Bronchial epithelial cell (primary cell): ENCODE results near the gene ZNF747. TPM values are rescaled to one million over a fixed set of nuclear protein-coding genes. Genes with fewer than 3 reads are reported as not detected.

ENCODE experiments used
- DNase-seq: peaks from one replicate; pipeline ENCODE4 v3.0.0-alpha.2; 2010; ENCODE audit warnings: low read depth
- FAIRE-seq: peaks from 2 replicates; lab custom pipeline; 2011; peaks lifted over from hg19 to GRCh38; lab: Jason Lieb, UNC
- H3K27me3 ChIP-seq: 2 replicates; pipeline ENCODE4 v1.5.1; 2011; ENCODE audit warnings: low read length; ENCODE audit not compliant: control insufficient read depth, insufficient read depth
- H3K36me3 ChIP-seq: 2 replicates; pipeline ENCODE4 v1.5.1; 2011; ENCODE audit warnings: low read length; ENCODE audit not compliant: control insufficient read depth, insufficient read depth
- H3K4me3 ChIP-seq: 2 replicates; pipeline ENCODE4 v1.5.1; 2011; ENCODE audit warnings: mild to moderate bottlenecking, low read depth, low read length, control low read depth
- total RNA-seq: library from RNA; depleted of rRNA; stranded (reverse); fragments of >200 nt; gene quantifications from 2 replicates; pipeline ENCODE4 v1.2.1, GENCODE V29; 2014
- TF ChIP-seq, protein P1 (sequence below): IDR thresholded peaks from 2 replicates; pipeline ENCODE4 v1.5.1; 2011; ENCODE audit warnings: mild to moderate bottlenecking, moderate library complexity, low read length, control low read depth, inconsistent platforms; ENCODE audit not compliant: insufficient read depth, severe bottlenecking

Gene ZNF747
- total RNA-seq, 1 donor from 2014 or later = 6.1 TPM

DNA sequence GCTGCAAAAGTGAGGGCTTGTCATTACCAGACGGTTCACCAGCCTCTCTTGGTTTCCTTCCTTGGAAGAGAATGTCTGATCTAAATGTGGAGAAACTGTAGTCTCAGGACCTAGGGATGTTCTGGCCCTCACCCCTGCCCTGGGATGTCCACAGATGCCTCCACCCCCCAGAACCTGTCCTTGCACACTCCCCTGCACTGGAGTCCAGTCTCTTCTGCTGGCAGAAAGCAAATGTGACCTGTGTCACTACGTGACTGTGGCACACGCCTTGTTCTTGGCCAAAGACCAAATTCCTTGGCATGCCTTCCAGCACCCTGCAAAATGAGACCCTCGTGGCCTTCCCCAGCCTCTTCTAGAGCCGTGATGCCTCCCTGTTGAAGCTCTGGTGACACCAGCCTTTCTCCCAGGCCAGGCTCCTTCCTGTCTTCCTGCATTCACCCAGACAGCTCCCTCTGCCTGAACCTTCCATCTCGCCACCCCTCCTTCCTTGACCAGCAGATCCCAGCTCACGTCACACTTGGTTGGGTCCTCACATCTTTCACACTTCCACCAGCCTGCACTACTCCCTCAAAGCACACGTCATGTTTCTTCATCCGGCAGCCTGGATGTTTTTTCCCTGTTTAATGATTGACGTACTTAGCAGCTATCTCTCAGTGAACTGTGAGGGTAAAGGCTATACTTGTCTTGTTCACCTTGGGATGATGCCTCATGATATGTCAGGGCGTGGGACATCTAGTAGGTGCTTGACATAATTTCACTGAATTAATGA lies 12.6 kb downstream of the ZNF747 start:
- FAIRE-seq = no peak

GRCh38 chr16:30521476-30521872 lies 13.2 kb downstream of the ZNF747 start:
- FAIRE-seq = no peak
- no peak for DNase-seq
- peaks cover 3% of the 10 kb centered on the region for H3K36me3 ChIP-seq
- TF ChIP-seq, protein P1, sequence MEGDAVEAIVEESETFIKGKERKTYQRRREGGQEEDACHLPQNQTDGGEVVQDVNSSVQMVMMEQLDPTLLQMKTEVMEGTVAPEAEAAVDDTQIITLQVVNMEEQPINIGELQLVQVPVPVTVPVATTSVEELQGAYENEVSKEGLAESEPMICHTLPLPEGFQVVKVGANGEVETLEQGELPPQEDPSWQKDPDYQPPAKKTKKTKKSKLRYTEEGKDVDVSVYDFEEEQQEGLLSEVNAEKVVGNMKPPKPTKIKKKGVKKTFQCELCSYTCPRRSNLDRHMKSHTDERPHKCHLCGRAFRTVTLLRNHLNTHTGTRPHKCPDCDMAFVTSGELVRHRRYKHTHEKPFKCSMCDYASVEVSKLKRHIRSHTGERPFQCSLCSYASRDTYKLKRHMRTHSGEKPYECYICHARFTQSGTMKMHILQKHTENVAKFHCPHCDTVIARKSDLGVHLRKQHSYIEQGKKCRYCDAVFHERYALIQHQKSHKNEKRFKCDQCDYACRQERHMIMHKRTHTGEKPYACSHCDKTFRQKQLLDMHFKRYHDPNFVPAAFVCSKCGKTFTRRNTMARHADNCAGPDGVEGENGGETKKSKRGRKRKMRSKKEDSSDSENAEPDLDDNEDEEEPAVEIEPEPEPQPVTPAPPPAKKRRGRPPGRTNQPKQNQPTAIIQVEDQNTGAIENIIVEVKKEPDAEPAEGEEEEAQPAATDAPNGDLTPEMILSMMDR = no peak
- H3K27me3 ChIP-seq = no peaks in the 10 kb centered on the region
- H3K4me3 ChIP-seq = no peak overlapping the region

More for the DNA sequence above, 12.6 kb downstream of the ZNF747 start:
- Histone ChIP-seq H3K27me3 (no peaks in the 10 kb centered on the region), H3K4me3 (no peak overlapping the region), H3K36me3 (peaks cover 3% of the 10 kb centered on the region)
- TF ChIP-seq, protein P1 = no peak
- DNase-seq = no peak

- DNase-seq = no peak
- H3K27me3 ChIP-seq = no peaks in the 10 kb centered on the region
- no peak overlapping the region for H3K4me3 ChIP-seq
- TF ChIP-seq, protein P1 = no peak
- no peak for FAIRE-seq
- H3K36me3 ChIP-seq = no peaks in the 10 kb centered on the region
Observed at GRCh38 chr16:30519120-30520049, 15.3 kb downstream of the ZNF747 start.

DNA sequence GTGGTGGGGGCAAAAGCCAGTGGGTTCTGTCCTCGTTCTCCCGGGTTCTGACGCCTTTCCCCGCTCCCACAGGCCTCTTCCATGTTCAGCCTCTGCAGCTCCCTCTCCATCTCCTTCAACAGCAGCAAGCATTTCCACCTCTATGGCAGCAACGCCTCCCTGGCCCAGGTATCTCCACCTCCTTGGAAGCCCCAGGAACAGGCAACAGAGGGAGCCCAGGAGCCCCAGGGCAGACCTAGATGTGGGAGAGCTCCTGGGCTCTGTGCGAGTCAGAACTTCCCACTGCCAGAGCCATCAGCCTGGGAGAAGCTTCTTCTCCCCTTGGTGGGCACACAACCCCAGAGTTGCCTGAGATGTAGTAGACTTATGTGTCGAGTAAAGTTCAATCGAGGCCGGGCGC lies 16.1 kb downstream of the ZNF747 start:
- no peak overlapping the region for H3K4me3 ChIP-seq
- H3K27me3 ChIP-seq = no peaks in the 10 kb centered on the region
- TF ChIP-seq, protein P1 = no peak
- DNase-seq (no peak), FAIRE-seq (no peak)
- no peaks in the 10 kb centered on the region for H3K36me3 ChIP-seq

- TF ChIP-seq, protein P1 = no peak
- FAIRE-seq (no peak), DNase-seq (no peak)
- Histone ChIP-seq H3K27me3 (no peaks in the 10 kb centered on the region), H3K4me3 (no peak overlapping the region), H3K36me3 (no peaks in the 10 kb centered on the region)
Observed at GRCh38 chr16:30515275-30515674, 19.4 kb downstream of the ZNF747 start.
